LHCN-M2 (cell line): ENCODE results near the gene HDLBP. TPM values are rescaled to one million over a fixed set of nuclear protein-coding genes. Genes with fewer than 3 reads are reported as not detected.
A peak's percentile ranks its signal among the peaks of the same experiment; 100 is the strongest.

Experiments
- DNase-seq: peaks from one replicate; pipeline ENCODE4 v3.0.0-alpha.2; 2012; ENCODE audit warnings: low read depth
- total RNA-seq: library from RNA; depleted of rRNA; stranded (reverse); fragments of >200 nt; gene quantifications from 2 replicates; pipeline ENCODE4 v1.2.3, GENCODE V29; 2014

The HDLBP gene
- total RNA-seq, 1 experiment from 2014 or later, result 516 TPM

DNA sequence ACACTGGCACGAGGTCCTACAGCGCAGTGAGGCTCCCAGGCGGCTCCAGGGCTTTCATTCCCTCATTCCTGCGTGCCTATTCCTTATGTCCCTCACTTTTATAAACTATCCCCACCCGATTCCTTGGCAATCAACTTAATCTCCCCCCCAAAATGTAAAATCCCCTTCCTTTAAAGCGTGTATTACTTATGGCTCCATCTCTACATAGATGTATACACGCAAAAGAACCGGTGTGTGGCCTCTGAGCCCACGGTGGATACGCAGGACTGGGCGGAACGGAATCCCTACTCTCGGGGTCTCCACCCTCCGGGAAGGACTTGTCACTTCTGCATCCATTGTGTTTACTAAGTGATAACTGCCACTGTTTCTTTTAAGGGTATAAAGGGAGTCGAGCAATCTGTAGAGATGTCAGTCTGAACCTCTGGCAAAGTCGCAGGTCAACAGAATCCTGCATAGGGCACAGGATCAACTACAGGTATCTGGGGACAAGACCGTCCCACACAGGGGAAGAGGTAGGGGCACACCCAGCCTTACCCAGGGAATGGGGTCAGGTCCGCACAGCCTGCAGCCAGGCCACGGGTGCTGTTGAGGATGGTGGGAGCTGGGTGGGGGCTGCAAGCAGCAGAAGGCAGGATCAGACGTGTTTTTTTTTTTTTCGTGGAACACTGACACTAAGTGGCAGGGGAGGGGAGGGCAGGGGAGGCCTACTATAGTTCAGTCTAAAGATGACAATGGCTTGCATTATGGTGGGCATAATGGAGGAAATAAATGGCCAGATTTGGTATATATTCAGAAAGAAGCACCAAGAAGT, 42.1 kb downstream of the HDLBP start:
- no peak for DNase-seq

DNA sequence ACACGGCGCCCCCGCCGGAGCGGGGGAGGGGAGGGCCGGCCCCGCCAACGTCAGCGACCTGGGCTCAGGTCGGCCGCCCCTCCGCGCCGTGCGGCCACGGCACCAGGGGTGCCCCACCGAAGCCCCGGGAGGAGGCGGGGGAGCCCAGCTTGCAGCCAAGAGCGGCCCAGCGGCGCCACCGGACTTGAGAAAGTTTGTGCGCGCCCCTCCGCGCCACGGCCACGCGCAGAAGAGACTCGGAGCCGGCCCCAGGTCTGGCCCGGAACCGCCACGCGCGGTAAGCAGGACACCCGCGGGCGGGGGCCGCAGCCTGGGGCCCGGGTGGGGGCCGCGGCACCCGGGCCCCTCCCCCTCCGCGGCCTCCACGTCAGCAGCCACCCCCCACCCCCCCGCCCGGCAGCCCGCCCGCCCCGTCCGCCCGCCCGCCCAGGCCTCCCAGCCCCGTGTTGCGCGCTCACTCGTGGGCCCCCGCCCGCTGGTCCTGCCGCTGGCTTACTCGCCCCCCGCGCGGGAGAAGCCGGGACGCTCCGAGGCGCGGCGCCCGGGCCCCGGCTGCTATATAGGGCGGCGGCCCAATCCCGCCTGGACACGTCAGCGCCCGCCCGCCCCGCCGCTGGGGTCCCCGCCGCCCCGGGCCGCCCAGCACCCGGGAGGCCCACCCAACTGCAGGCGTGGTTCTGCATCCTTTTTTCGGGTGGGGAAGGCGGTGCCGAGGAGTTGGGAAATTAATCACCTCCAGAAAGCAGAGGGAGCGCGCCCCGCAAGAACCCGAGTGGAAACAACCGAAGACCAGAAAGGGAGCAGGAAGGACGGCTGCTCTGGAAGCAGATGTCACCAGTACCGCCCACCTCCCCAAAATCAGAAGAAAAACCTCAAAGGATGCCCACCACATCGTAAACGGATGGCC, 42.9 kb downstream of the HDLBP start:
- DNase-seq, result peak; percentile 43

DNA sequence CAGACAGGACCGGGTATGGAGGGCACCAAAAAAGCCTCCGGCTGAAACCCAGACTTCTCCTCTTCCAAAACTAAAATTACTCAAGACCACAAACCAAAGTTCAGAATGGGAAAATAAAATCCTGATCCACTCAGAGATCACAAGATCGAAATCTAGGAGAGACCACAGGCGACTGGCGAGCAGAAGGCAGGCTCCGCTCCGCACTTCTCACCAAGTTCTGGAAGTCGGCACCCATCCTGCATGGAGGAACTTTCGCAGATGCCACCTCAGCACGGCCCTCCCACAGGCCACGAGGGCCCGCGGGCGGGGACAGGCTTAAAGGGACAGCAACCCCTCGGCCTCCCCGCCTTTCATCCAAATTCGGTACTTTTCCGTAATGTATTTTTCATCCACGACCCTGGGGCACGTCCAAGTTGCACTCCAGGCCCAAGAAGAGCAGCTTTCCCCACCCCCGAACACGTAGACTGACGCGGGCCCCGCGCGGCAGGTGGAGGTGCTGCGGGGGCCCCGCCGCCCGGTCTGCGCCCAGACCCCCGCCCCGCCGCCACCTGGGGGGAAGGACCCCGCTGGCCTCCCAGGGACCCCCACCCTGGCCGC, 43.7 kb downstream of the HDLBP start:
- peak; percentile 76 for DNase-seq

DNA sequence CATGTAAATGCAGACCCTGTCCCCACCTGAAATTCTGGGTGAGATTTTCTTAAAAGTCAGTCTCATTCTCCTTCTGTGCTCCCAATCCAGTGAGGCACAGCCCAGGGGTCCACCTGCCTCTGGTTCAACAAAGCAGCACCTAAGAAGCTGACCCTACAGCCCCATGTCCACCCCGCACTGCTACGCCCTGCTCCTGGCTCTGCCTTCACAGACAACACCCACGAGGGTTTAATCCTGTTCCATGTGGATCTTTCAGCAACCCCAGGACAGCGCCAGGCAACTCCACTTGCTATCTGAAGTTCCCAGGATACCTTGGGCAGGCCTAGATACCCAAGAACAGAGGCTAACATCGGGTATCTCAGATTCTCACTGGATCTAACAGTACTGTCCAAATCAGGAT, 44.9 kb downstream of the HDLBP start:
- DNase-seq, result no peak

DNA sequence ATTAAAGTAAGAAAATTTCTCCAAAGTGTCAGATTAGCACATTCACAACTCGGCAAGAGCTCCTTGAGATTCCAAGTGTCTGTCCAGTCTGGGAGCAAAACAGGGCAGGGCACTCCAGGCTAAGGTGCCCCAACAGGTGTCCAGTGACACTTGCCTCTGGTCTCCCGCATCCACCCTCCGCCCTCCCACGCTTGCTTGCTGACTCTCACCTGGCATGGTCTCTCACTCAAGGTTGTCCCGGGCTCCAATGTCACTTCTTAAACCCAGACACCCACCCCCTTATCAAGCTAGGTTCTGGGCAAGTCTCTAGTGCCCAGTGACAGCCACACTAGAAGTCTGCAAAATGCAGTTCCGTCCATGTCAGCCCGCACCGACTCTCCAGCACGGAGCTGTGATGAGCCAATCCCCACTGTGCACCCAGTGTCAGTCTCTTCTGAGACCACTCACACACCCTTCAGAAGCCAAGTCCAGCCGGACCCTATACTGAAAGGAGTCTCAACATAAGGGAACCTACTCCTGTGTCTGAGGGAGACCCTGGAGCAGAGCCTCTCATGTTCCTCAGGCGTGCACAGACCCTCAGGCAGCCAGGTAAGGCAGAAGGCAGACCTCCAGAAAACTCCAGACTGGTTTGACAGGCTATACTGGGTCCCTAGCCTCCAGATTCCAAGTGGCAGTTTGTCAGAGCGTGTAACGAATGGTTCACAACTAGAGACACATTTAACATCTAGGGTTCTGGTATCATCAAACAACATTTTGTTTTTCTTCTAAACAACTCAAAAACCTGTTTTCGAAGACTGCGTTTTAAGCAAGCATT, 45.6 kb downstream of the HDLBP start:
- DNase-seq, result no peak

DNA sequence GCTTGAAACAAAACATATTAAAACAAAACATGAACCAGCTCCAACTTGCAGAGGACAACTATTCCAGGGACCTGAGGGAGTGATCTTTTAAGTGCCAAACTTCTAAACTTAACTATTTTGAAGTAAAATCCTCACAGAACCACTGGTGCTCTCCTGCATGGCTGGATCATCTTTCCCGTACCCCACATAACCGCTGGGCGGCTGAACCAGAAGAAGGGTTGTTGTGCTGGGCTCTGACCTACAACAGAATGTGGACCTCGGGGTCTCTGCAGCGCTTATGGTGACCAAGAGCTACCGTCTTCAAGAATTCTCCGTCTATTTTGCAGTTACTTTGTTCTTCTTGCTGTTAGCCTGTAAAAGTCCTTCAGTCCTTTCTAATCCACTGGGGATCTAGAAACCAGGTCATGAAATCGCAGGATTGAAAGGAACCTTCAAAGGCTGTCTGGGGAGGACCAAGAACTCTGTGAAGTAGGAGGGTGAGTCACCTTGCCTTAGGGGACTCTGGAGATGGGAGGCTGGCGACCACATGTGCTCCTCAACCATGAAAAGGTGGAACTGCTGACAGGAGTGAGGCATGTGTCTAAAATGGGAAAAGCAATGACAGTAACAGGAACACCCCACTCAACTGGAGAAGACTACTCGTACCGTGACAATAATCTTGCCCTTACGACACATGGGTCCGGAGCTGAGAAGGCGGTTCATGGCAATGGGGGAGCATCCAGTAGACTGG, 46.6 kb downstream of the HDLBP start:
- peak; percentile 30 for DNase-seq

DNA sequence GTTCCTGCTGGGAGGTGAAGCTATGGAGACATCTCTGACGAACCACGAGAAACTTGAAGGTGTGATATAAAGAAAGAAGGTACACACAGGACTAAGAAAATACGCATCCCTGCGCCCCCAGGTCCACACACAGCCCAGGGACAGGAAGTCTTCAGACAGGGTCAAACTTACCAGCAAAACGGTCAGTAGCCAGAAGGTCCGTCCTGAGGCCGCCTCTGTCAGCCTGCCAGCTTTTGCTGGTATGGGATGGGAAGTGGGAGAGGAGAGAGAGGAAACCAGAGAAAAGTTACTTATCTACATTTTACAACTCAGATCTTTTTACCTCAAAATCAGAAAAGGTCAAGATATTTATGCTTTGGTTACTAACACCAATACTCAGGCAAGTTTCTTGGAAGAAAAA, 47.2 kb downstream of the HDLBP start:
- DNase-seq, result no peak

DNA sequence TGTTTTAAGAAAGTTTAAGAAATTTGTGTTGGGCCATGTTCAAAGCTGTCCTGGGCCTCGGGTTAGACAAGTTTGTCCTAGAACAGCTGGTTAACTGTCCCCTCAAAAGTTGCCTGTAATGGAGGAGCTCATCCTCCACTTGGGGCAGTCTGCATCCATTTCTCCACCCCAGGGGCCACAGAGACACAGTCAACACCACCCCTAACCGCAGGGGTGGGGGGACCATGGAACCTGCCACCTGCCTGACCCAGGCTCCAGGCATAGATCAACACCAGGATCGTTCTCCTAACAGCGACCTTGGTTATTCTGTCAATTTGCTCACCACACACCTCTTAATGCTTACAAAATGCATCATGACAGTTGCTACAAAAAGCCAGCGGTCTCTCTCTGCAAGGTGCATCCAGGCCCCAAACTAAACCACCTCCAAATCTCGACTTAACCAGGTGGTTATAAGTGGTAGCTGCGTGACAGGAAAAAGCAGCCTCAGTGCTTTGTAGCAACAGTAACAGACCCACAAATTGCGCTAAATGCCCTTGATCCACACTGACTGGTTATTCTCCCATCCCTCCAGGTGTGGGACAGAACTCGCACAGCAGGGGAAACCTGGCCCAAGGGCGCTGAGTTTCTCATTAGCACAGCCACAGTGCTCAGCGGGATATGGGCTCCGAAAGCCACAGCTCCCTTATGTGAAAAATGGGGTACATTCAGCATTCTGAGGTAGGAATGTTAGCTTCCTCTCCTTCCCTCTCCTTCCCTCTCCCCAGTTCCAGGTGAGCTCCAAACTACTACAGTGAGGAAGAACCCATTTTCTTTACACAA, 48.0 kb downstream of the HDLBP start:
- DNase-seq, result no peak

DNA sequence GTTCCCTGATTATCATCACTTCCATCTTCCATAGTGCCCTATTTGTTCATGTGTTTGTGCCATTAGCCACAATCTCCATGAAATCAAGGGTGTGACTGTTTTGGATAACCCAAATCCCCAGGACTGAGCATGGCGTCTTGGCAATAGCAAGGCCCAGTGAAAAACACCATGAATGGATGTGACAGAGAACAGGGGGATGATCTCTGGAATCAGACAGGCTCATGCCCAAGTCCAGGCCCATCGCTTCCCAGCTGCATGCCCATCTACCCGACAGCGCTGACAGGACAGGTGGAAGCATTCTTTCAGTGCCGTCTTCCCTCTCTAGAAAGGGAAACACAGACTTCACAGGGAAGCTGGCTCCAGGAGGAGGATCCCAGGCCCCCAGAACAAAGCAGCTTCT, 50.0 kb downstream of the HDLBP start:
- DNase-seq, result no peak

DNA sequence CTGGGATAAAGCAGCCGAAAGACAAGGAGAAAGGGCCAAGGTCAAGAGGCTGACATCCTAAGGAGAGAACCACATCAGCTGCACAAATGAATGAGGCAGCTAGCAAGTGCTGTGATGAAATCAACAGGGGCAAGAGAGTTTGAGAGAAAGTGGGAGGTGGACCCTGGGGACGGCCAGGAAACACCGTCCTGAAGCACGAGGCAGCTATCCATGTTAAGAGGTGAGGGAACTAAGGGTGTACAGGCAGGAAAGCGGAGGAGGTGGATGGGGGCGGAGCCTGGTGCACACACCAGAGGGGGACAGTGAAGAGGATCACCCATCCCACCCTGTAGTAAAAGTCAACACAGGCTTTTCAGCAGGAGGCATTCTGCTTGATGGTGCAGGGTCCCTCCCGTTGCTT, 52.4 kb downstream of the HDLBP start:
- no peak for DNase-seq

DNA sequence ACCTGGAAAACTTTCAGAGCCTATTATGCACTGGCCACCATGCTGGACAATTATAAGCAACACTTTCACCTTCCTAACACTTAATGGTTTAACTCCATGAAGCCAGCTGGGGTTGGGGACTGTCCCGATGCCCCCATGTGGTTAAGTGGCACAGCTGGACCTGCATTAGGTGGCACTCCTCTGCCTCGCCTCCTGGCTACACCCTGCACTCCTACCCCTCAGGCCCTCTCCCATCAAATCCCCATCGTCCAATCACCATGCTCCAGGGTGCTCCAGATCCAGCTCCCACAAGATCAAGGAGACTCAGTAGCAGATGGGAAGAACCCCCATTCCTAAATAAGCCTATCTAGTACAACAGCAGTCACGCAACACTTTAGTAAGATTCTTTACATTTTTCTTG, 53.8 kb downstream of the HDLBP start:
- DNase-seq, result no peak

DNA sequence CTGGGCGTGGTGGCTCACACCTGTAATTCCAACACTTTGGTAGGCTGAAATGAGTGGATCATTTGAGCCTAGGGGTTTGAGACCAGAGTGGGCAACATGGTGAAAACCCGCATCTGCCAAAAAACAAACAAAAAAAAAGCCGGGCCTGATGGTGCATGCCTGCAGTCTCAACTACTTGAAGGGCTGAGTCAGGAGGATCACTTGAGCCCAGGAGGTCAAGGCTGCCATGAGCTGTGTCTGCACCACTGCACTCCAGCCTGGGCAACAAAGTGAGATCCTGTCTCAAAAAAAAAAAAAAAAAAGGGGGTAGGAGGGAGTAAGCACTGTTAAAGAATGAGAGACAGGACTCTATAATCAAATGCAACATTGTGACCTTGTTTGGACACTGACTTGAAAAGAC, 54.6 kb downstream of the HDLBP start:
- no peak for DNase-seq

DNA sequence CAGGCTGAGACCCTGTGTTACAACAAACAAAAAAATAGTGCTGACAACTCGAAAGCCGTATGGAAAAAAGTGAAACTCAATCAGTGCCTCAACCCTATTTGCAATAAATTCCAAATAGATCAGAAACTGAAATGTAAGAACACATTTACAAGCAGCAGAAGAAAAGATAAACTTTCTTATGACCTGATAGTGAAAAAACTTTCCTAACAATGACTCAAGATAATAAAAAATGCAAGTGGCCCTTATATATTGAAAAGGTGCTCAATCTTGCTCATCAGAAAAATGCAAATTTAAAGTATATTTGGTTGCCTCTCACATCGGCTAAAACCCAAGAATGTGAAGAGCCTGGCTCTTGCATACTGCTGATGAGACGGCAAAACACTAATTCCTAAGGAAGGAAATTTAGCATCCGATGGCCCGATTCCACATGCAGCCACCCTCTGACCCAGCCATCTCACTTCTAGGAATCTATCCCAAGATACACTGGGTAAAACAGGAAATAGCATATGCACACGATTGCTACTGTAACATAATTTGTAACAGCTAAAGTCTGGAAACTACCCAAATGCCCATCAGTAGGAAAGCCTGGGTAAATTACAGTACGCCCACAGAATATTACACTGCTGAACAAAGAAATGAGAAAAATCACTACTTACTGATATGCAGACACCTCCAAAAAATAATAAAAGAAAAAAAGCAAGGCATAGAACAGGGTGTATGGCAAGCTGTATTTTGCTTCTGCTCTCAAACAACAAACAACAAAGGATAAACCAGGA, 56.8 kb downstream of the HDLBP start:
- DNase-seq, result no peak

DNA sequence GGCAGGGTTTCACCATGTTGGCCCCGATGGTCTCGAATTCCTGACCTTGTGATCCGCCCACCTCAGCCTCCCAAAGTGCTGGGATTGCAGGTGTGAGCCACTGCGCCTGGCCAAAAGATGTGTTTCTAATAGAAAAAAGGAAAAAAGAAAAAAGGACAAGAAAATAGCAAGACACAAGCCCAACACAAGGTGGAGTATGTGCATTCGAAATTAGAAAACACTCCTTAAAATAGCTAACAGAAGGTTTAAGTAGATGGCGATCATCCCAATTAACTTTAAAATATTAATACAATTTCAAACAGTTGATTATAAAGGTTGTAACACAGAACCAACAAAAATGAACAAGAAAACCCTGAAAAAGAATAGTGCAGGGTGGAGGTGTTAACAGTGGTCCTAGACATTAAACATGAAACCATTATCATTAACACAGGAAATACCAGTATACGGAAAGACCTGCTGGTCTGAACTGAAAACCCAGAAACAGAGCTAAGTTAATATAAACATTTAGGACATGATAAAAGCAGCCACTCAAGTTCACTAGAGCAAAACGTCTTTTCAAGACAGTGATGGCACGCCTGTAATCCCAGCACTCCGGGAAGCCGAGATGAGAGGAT, 57.9 kb downstream of the HDLBP start:
- DNase-seq, result no peak

DNA sequence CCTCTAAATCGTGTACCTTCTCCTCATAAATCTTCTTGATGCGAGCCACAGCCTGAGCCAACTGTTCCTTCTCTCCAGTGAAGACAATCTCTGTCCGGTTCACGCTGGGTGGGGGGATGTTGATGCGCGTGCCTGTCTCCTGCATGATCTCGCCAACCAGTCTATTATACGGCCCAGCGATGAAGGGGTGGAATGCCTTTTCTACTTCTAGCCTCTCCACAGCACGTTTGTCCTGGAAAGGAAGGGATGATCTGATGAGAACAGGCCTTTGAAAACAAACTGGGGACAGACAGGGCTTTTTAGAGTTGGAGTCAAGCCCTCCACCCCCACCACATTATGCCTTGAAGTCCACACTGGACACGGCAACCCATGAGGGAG, 59.3 kb downstream of the HDLBP start:
- DNase-seq, result no peak

DNA sequence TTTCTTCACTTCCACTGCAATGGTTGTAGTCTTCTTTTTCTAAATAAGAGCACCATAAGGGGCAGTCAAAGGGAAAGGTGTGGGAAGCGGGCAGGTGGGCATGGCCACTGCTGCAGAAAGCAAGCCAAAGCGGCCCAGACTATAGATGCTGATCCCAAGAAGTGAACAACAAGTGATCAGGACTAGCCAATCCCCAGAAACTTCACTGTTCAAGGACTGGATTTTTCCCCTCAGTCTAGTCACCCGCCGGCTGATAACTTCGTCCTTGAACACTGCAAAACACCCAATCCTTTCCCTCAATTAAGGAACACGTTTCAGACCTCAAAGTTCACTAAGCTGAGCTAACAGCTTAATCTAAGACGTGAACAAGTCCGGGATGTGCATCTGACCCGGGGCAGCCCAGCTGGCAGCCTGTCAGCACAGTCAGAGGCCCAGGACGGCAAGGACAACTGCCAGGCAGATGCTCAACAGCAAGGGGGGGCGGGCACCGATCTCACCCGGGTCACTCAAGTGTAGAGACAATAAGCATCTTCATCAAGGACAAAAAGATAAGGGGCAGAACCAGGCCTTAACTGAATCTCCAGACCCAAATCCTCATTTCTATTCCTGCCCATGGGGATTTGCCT, 59.8 kb downstream of the HDLBP start:
- DNase-seq, result no peak

DNA sequence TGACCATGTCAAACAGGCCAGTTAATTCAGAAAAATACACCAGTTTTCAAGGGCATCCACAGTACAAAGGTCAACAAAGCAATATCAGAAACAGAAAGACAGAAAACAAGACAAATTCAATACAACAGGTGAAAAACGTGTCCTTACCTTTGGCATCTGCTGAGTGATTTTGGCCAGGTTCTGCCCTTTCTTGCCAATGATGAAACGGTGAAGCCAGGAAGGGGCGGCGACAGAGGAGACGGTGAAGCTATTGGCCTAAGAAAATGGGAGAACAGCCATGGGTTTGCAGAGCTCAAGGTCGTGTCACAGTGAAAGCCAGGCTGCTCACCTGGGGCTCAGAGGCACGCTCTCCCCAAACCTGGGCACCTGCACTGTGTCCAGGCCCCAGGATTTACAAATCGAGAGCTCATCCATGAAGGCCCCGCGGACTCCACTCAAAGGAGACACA, 60.5 kb downstream of the HDLBP start:
- DNase-seq, result no peak

DNA sequence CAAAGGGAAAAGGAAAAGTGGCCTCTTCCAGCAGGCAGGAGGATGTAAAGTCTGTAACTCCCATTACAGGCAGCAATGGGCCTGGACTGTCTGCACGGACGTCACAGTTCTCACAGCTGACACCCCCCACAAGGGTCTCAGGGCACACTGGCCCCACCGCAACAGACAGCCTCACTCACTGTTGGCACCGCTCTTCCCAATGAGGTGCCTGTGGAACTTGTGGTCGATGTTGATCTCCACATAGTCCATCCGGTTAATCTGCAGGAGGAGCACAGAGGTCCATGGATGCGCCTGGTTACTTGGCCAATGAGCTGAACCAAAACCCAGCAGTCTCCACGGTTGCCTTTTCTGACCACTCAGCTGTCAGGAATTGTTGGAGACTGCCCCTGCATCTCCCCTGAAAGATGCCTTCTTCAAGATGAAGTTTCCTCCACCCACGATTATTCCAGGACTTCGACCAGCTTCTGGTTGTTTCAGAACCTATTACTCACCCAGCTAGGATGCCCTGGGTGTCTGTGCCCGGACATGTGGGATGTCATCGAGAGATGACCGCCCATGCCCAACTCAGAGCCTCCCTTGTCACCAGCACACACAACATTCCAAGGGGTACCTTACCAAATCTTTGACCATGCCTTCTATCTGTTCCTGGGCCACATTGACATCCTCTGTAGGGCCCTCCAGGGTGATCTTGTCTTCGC, 62.5 kb downstream of the HDLBP start:
- DNase-seq, result no peak
